ENCODE data around the gene AAK1.

Gene AAK1

DNA sequence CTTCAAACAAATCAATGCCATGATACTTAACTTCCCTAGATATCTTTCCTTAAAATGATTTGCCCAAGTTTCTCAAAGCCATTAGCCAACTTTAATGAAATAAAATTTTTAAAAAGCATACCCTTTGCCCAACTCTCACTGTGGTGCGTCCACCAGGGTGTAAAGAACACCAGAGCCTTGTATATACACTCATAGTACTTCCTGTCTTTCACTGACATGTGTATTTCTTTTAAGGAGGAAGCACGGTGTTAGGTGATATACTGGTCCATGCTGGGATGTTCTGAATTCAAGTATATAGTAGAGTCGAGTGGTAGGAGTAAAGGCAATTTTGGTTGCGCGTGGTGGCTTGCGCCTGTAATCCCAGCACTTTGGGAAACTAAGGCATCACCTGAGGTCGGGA is 22.7 kb downstream of the AAK1 start:
- TF ChIP-seq, protein P1, sequence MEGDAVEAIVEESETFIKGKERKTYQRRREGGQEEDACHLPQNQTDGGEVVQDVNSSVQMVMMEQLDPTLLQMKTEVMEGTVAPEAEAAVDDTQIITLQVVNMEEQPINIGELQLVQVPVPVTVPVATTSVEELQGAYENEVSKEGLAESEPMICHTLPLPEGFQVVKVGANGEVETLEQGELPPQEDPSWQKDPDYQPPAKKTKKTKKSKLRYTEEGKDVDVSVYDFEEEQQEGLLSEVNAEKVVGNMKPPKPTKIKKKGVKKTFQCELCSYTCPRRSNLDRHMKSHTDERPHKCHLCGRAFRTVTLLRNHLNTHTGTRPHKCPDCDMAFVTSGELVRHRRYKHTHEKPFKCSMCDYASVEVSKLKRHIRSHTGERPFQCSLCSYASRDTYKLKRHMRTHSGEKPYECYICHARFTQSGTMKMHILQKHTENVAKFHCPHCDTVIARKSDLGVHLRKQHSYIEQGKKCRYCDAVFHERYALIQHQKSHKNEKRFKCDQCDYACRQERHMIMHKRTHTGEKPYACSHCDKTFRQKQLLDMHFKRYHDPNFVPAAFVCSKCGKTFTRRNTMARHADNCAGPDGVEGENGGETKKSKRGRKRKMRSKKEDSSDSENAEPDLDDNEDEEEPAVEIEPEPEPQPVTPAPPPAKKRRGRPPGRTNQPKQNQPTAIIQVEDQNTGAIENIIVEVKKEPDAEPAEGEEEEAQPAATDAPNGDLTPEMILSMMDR (IDR thresholded peaks at IDR 0.05; ENCODE audit: borderline replicate concordance, insufficient read depth, low read depth, low read length) = no peak
- no peak overlapping the region for H3K4me3 ChIP-seq (ENCODE audit: low read depth, low read length)

DNA sequence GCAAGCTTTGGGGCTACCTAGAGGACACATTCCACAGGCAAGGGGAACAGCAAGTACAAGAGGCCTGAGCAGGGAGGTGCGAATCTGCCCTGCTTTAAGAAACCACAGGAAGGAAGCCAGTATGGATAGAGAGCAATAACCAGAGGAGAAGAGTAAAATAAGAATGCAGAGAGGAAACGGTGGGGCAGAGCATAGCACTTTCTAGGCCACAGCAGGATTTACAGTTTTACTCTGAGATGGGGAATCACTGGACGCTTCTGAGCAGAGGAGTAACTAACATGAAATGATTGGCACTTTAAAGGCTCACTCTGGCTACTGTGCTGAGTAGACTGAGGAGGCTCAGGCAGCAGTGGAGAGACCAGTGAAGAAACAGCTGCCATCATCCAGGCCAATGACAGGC is 23.8 kb downstream of the AAK1 start:
- H3K4me3 ChIP-seq (ENCODE audit: low read depth, low read length) = no peak overlapping the region
- TF ChIP-seq, protein P1 (IDR thresholded peaks at IDR 0.05; ENCODE audit: borderline replicate concordance, insufficient read depth, low read depth, low read length) = no peak

DNA sequence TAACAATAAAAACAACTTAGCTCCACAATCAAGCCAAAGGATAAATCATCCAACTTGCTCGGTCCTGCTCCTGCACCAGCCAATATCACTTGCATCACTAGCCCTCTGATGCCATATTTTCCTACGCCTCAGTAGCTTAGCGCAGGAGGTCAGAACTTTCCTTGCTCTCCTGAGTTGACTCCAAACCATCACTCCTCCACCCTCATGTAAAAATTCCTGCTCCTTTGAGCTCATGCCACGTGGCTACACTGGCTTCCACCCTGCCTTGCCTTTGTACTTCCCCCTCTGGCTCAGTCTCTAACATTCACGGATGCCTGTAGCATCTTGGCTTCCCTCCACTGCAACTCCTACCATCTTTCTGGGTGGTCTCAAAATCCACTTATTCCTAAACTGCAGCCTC is 25.2 kb downstream of the AAK1 start:
- no peak overlapping the region for H3K4me3 ChIP-seq (ENCODE audit: low read depth, low read length)
- TF ChIP-seq, protein P1 (IDR thresholded peaks at IDR 0.05; ENCODE audit: borderline replicate concordance, insufficient read depth, low read depth, low read length) = no peak

DNA sequence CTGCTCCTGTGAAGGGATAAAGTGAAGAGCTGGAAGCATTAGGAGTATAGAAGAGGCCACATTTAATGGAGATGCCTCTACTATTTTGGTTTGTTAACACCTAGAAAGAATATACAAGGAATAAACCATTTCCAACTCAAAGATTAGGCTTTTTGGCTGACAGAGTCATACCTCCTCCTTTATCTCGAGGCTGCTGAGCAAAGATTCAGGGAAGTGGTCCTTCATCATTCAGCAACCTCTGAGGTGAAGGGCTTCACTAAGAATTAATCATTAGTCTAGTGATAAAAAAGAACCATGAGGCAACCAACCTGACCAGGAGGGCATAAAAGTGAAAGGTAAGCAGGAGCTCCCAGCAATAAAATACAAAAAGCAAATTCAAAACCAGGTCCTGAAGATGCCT is 25.8 kb downstream of the AAK1 start:
- H3K4me3 ChIP-seq (ENCODE audit: low read depth, low read length) = no peak overlapping the region

DNA sequence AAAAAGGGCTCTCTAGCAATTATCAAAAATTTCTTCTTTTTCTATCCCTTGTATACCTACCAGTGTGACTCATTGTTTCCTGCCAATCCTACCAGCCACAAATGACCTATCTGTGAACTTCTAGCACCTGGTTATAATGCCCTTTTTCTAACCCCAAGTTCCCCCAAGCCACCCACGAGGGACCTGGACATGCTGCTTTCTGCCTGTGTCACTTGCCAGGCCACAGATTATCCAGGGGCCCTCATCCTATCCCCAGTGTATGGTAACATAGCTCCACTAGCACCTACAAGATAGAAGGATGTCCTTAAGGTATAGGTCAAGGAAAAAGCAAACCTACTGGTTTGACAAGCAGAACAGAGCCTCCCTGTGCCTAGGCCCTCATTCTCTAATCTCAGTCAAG is 26.8 kb downstream of the AAK1 start:
- no peak overlapping the region for H3K4me3 ChIP-seq (ENCODE audit: low read depth, low read length)
- TF ChIP-seq, protein P1 (IDR thresholded peaks at IDR 0.05; ENCODE audit: borderline replicate concordance, insufficient read depth, low read depth, low read length) = no peak

More for the DNA sequence above, 25.8 kb downstream of the AAK1 start:
- TF ChIP-seq, protein P1 (IDR thresholded peaks at IDR 0.05; ENCODE audit: borderline replicate concordance, insufficient read depth, low read depth, low read length) = no peak

DNA sequence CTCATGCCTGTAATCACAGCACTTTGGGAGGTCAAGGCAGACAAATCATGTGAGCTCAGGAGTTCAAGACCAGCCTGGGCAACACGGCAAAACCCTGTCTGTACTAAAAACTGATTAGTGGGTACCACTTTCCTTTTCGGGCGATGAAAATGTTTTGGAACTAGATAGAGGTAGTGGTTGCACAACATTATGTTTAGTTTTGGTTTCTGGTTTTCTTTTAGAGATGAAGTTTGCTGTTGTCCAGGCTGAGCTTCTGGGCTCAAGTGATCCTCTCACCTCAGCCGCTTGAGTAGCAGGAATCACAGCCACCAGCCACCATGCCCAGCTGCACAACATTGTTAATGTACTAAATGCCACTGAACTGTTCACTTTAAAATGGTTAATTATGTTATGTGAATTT is 27.6 kb downstream of the AAK1 start:
- no peak overlapping the region for H3K4me3 ChIP-seq (ENCODE audit: low read depth, low read length)
- TF ChIP-seq, protein P1 (IDR thresholded peaks at IDR 0.05; ENCODE audit: borderline replicate concordance, insufficient read depth, low read depth, low read length) = no peak

DNA sequence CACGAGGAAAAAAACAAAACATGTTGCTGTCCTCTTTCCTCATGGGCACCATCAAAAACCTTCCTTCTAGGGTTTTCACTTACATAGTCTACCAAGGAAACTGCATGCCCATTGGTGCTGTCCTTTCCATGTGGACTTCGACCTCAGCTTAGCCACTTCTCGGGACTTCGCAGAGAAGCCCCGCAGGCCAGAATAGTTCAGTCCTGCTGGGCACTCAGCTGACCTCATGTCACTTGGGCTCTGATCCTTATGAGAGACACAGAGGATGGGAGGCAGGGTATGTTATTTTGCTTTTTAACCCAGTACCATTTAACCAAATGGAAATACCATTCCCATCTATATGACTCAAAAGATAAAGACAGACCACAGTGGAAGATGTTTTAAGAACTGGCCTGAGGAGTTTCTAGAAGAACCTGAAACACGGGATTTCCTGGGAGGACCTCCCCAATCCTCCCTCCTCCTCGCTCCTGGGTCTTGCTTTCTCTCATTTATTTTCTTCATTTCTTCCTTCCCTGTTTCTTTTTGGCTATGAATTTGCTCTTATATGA is 28.4 kb downstream of the AAK1 start:
- no peak overlapping the region for H3K4me3 ChIP-seq (ENCODE audit: low read depth, low read length)
- TF ChIP-seq, protein P1 (IDR thresholded peaks at IDR 0.05; ENCODE audit: borderline replicate concordance, insufficient read depth, low read depth, low read length) = no peak

Data from GM12875 (cell line).